Measurements from ENCODE around the gene MDM2. TPM values are rescaled to one million over a fixed set of nuclear protein-coding genes. Genes with fewer than 3 reads are reported as not detected.

Gene MDM2
- total and polyA plus RNA-seq, 2 donors (not counting 3 experiments of a cell fraction or from before 2014, with no cell fraction given), result 16.7 to 270 TPM

DNA sequence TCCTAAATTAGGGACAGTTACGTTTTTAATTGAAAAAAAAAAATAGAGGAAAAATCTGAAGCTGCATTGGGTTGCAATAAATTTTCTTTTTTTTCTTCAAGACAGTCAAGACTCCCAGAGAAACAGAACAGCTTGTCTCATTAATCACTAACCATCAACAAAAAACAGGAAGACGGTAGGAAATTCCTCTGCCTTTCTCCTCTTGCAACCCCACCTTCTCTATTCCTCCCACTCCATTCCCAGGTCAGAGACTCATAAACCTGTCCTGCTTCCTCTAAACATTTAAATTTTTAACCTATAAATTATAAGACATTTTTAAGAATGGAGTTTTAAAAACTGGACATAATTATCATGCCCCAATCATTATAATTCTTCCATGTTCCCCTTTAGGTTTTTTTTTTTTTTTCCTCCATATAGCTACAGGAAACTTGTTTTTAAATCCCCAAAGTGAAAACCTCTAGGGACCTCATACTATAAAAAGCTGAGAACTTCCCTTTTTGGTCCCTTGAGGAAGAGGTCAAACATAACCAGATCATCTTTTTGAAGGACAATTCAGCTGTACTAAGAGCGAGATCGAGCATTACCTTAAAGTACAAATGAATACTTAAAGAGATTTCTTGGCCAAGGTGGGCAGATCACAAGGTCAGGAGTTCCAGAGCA, 89.0 kb downstream of the MDM2 start:
- H3K79me2 ChIP-seq (ENCODE audit: control insufficient read depth, insufficient read depth, low read length), result no peaks in the 10 kb centered on the region
- H3K9me1 ChIP-seq (replicated peaks; ENCODE audit: control insufficient read depth, extremely low read depth, insufficient read depth, low read length), result no peaks in the 10 kb centered on the region
- dilution Hi-C loops (cut with MboI; ENCODE audit: extremely low pct_ligation_motif_present, low sequenced_read_pairs), result no loop called here
- DNase-seq (ENCODE audit: low read depth, low spot score) (no peak), FAIRE-seq (no peak)
- POLR2A ChIA-PET, result no interaction called here
- H3K27ac ChIP-seq (ENCODE audit: insufficient read depth, low read depth, low read length), result no peak overlapping the region
- intact Hi-C loops (cut with micrococcal nuclease), result no loop called here
- no peak overlapping the region for H3K4me3 ChIP-seq (replicated peaks in 1 of 3; ENCODE audit: insufficient read depth in 1 of 3, low read depth in 1 of 3, low read length in 3 of 3)
- H3K4me2 ChIP-seq (ENCODE audit: insufficient read depth, low read length), result no peak overlapping the region
- H3K27me3 ChIP-seq (ENCODE audit: control insufficient read depth in 2 of 2, insufficient read depth in 2 of 2, low read length in 2 of 2), result peaks cover 4 to 5% of the 10 kb centered on the region in 2 experiments
- BruUV-seq (replicated peaks), result no TSS peak
- no peaks in the 10 kb centered on the region for H4K20me1 ChIP-seq (replicated peaks; ENCODE audit: control insufficient read depth, extremely low read depth, insufficient read depth, low read length)
- H3K9ac ChIP-seq (replicated peaks; ENCODE audit: extremely low read depth, insufficient read depth, low read length), result no peak overlapping the region
- no peak overlapping the region for H2AFZ ChIP-seq (ENCODE audit: low read depth, low read length)
- H3K9me3 ChIP-seq (replicated peaks; ENCODE audit: control insufficient read depth, insufficient read depth, low read length), result no peaks in the 10 kb centered on the region
- TF ChIP-seq, protein P1, sequence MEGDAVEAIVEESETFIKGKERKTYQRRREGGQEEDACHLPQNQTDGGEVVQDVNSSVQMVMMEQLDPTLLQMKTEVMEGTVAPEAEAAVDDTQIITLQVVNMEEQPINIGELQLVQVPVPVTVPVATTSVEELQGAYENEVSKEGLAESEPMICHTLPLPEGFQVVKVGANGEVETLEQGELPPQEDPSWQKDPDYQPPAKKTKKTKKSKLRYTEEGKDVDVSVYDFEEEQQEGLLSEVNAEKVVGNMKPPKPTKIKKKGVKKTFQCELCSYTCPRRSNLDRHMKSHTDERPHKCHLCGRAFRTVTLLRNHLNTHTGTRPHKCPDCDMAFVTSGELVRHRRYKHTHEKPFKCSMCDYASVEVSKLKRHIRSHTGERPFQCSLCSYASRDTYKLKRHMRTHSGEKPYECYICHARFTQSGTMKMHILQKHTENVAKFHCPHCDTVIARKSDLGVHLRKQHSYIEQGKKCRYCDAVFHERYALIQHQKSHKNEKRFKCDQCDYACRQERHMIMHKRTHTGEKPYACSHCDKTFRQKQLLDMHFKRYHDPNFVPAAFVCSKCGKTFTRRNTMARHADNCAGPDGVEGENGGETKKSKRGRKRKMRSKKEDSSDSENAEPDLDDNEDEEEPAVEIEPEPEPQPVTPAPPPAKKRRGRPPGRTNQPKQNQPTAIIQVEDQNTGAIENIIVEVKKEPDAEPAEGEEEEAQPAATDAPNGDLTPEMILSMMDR (IDR thresholded peaks at IDR 0.05; ENCODE audit: extremely low read depth in 1 of 2, insufficient read depth in 1 of 2, low read depth in 1 of 2, low read length in 2 of 2), result no peak
- TF ChIP-seq FOS (IDR thresholded peaks at IDR 0.05; ENCODE audit: borderline replicate concordance, insufficient read depth, low read length), result no peak
- TF ChIP-seq POLR2A (IDR thresholded peaks at IDR 0.05; ENCODE audit: low read depth, low read length), result no peak
- CTCF ChIA-PET, result interaction anchor here (1.3 kb wide), 1 partner anchor 10 kb away, joined by 3 read pairs; no protein-coding TSS in a partner anchor
- H3K36me3 ChIP-seq (ENCODE audit: control insufficient read depth in 2 of 2, extremely low read depth in 1 of 2, insufficient read depth in 2 of 2, low read length in 2 of 2), result no peaks in the 10 kb centered on the region
- no peaks in the 10 kb centered on the region for H3K4me1 ChIP-seq (ENCODE audit: control insufficient read depth, extremely low read depth, insufficient read depth, low read length)

DNA sequence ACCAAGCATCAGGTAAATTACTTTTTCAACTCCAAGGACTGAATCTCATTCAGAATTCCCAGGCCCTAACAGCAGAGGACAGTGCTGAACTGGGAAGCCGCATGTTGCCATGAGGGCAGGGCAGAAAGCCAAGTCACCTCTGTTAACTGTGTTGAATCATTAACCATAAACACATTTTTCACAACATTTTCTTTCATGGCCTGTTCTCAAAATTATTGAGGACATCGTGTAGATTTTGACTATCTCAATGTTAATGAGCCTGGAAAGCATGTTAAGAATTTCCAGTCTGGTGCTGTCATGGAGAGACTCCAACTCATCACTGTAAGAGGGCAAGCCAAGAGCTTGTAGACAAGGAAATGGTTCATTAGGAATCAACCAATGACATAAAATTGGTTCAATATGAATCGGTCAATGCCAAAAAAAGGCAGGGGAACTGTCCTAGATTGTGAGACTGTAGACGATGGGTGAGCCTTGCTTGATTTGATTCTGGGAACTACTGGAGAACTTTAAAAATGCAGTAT, 91.3 kb downstream of the MDM2 start:
- no peak overlapping the region for H2AFZ ChIP-seq (ENCODE audit: low read depth, low read length)
- ChIA-PET CTCF (interaction anchor here (1.1 to 1.3 kb wide), 2 partner anchors 171 to 255 kb away, joined by 3 read pairs; no protein-coding TSS in a partner anchor), POLR2A (no interaction called here)
- no peak overlapping the region for H3K27ac ChIP-seq (ENCODE audit: insufficient read depth, low read depth, low read length)
- no peak for TF ChIP-seq JUN (IDR thresholded peaks at IDR 0.05; ENCODE audit: borderline replicate concordance, insufficient read depth, insufficient read length, low read depth)
- no peak for TF ChIP-seq MYC (IDR thresholded peaks at IDR 0.05; ENCODE audit: low read depth, low read length)
- H3K4me3 ChIP-seq (replicated peaks in 1 of 3; ENCODE audit: insufficient read depth in 1 of 3, low read depth in 1 of 3, low read length in 3 of 3), result no peak overlapping the region
- no peak overlapping the region for H3K9ac ChIP-seq (replicated peaks; ENCODE audit: extremely low read depth, insufficient read depth, low read length)
- H3K79me2 ChIP-seq (ENCODE audit: control insufficient read depth, insufficient read depth, low read length), result no peaks in the 10 kb centered on the region
- no peak for DNase-seq (ENCODE audit: low read depth, low spot score)
- dilution Hi-C loops (cut with MboI; ENCODE audit: extremely low pct_ligation_motif_present, low sequenced_read_pairs) (no loop called here), intact Hi-C loops (cut with micrococcal nuclease) (no loop called here)
- H3K4me2 ChIP-seq (ENCODE audit: insufficient read depth, low read length), result no peak overlapping the region
- H3K9me1 ChIP-seq (replicated peaks; ENCODE audit: control insufficient read depth, extremely low read depth, insufficient read depth, low read length), result no peaks in the 10 kb centered on the region
- no peaks in the 10 kb centered on the region for H4K20me1 ChIP-seq (replicated peaks; ENCODE audit: control insufficient read depth, extremely low read depth, insufficient read depth, low read length)
- no peaks in the 10 kb centered on the region for H3K4me1 ChIP-seq (ENCODE audit: control insufficient read depth, extremely low read depth, insufficient read depth, low read length)
- H3K27me3 ChIP-seq (ENCODE audit: control insufficient read depth in 2 of 2, insufficient read depth in 2 of 2, low read length in 2 of 2), result peaks cover 2 to 10% of the 10 kb centered on the region in 2 experiments
- no peaks in the 10 kb centered on the region for H3K36me3 ChIP-seq (ENCODE audit: control insufficient read depth in 2 of 2, extremely low read depth in 1 of 2, insufficient read depth in 2 of 2, low read length in 2 of 2)
- no peak for FAIRE-seq
- BruUV-seq (replicated peaks), result no TSS peak
- no peaks in the 10 kb centered on the region for H3K9me3 ChIP-seq (replicated peaks; ENCODE audit: control insufficient read depth, insufficient read depth, low read length)
